Esophagus muscularis mucosa (tissue), 3 donors: ENCODE results near the gene TSPAN11.

Experiments
- POLR2AphosphoS5 ChIP-seq, 2 donors: sonication (generic); formaldehyde crosslinking; IDR thresholded peaks; one replicate each; pipeline ENCODE4 v1.6.1; 2017; ENCODE audit warnings: antibody characterized with exemption in 2 of 2
- TF ChIP-seq, protein P1 (sequence below), 3 experiments: fragments of 200-600 bp in 2 of 3; fragments of 450-650 bp in 1 of 3; sonication (generic) in 2 of 3; IDR thresholded peaks; one replicate each; pipeline ENCODE4 v1.5.1; 2017 to 2019; ENCODE audit warnings: antibody characterized with exemption in 3 of 3, mild to moderate bottlenecking in 2 of 3, moderate library complexity in 1 of 3

DNA sequence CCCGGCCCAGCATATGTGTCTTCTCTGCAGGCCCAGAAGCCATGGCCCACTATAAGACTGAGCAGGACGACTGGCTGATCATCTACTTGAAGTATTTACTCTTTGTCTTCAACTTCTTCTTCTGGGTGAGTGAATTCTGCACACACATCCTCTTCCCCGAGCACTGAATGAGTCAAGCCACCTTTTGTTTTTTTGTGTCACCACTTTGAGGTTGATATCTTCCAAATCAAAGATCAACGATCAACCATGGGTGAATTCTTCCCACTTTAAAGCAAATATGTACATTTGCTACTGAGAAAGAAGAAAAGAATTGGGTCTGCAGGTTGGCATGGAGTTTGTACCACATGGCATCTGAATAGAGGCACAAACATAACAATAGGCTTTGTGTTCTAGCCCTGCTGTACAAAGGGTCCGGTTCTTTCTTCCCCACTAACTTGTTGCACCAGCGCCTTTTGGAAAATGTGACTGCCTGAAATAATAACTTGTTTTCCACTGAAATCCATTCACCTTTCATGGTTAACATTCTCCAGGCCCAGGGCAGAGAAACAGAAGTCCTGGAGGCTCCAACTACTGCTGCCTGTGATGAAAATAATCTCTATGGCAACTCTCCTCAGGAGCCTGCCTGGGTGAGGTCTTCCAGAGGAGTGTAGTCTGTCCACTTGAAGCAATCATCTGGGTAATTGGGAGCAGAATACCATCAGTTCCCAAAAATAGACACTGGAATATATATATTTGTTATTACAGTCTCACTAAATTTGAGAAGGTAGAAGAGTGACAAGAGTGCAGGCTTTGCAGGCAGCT lies 27.6 kb downstream of the TSPAN11 start:
- TF ChIP-seq POLR2AphosphoS5 (IDR thresholded peaks at IDR 0.05): no peak
- TF ChIP-seq, protein P1, sequence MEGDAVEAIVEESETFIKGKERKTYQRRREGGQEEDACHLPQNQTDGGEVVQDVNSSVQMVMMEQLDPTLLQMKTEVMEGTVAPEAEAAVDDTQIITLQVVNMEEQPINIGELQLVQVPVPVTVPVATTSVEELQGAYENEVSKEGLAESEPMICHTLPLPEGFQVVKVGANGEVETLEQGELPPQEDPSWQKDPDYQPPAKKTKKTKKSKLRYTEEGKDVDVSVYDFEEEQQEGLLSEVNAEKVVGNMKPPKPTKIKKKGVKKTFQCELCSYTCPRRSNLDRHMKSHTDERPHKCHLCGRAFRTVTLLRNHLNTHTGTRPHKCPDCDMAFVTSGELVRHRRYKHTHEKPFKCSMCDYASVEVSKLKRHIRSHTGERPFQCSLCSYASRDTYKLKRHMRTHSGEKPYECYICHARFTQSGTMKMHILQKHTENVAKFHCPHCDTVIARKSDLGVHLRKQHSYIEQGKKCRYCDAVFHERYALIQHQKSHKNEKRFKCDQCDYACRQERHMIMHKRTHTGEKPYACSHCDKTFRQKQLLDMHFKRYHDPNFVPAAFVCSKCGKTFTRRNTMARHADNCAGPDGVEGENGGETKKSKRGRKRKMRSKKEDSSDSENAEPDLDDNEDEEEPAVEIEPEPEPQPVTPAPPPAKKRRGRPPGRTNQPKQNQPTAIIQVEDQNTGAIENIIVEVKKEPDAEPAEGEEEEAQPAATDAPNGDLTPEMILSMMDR (IDR thresholded peaks at IDR 0.05): no peak
